IMR-90 (cell line): Measurements from ENCODE around the gene EPB41L2. TPM values are rescaled to one million over a fixed set of nuclear protein-coding genes. Genes with fewer than 3 reads are reported as not detected.
A peak's percentile ranks its signal among the peaks of the same experiment; 100 is the strongest.

ENCODE experiments used
- ATAC-seq: fragments of 200-7000 bp; cut with Tn5 transposase; 2 replicates; pipeline ENCODE4 v1.9.1; 2020; ENCODE audit warnings: low read depth, mild to moderate bottlenecking, moderate library complexity
- BruUV-seq: library from RNA; stranded (reverse); fragments of 400-500 nt; replicated peaks from 2 replicates; lab custom pipeline; 2021; lab: Mats Ljungman, UMichigan
- CTCF ChIA-PET: fragments of 300-600 bp; formaldehyde crosslinking; extraction: SDS; loops from one replicate; lab custom pipeline; 2021; ENCODE audit warnings: antibody characterized with exemption; lab: Yijun Ruan, JAX
- POLR2A ChIA-PET: fragments of 300-600 bp; sonication (Branson Sonifier 250); formaldehyde crosslinking; loops from one replicate; lab custom pipeline; 2022; ENCODE audit warnings: antibody characterized with exemption; ENCODE audit not compliant: unreplicated experiment; lab: Charles Lee
- DNase-seq: peaks from one replicate; pipeline ENCODE4 v3.0.0; 2013
- H2AFZ ChIP-seq: replicated peaks from 2 replicates; pipeline ENCODE3; 2013; ENCODE audit warnings: low read length, mild to moderate bottlenecking; ENCODE audit not compliant: poor library complexity
- H2AK5ac ChIP-seq: 2 replicates; pipeline ENCODE4 v1.6.1; 2013; ENCODE audit warnings: low read depth, low read length, inconsistent platforms
- H2AK9ac ChIP-seq: replicated peaks from 2 replicates; pipeline ENCODE3; 2013; ENCODE audit warnings: mild to moderate bottlenecking, low read depth, low read length, moderate library complexity; ENCODE audit not compliant: poor library complexity
- H2BK120ac ChIP-seq: 2 replicates; pipeline ENCODE4 v1.6.1; 2013; ENCODE audit warnings: low read depth, low read length, inconsistent platforms
- H2BK15ac ChIP-seq: 3 replicates; pipeline ENCODE4 v1.6.1; 2013; ENCODE audit warnings: low read depth, low read length, inconsistent platforms
- H2BK20ac ChIP-seq: 2 replicates; pipeline ENCODE4 v1.6.1; 2013; ENCODE audit warnings: low read depth, mild to moderate bottlenecking, inconsistent platforms, low read length, moderate library complexity
- H2BK5ac ChIP-seq: 2 replicates; pipeline ENCODE4 v1.6.1; 2013; ENCODE audit warnings: mild to moderate bottlenecking, low read depth, low read length, inconsistent platforms; ENCODE audit not compliant: poor library complexity, severe bottlenecking
- H3K14ac ChIP-seq: replicated peaks from 2 replicates; pipeline ENCODE4 v1.6.1; 2013; ENCODE audit warnings: low read depth, low read length, inconsistent platforms
- H3K18ac ChIP-seq: 2 replicates; pipeline ENCODE4 v1.6.1; 2013; ENCODE audit warnings: low read depth, low read length, control low read depth
- H3K23ac ChIP-seq: 2 replicates; pipeline ENCODE4 v1.6.1; 2013; ENCODE audit warnings: low read depth, low read length, inconsistent platforms
- H3K27ac ChIP-seq: 2 replicates; pipeline ENCODE4 v1.5.1; 2013; ENCODE audit warnings: mild to moderate bottlenecking, control low read depth, low read length; ENCODE audit not compliant: insufficient read depth
- H3K27me3 ChIP-seq: 2 replicates; pipeline ENCODE4 v1.6.1; 2013; ENCODE audit warnings: low read length; ENCODE audit not compliant: control insufficient read depth, insufficient read depth
- H3K36me3 ChIP-seq: 2 replicates; pipeline ENCODE4 v1.6.1; 2013; ENCODE audit warnings: low read length, mixed read lengths; ENCODE audit not compliant: control insufficient read depth, insufficient read depth
- H3K4ac ChIP-seq: 2 replicates; pipeline ENCODE4 v1.6.1; 2013; ENCODE audit warnings: low read depth, low read length, inconsistent platforms
- H3K4me1 ChIP-seq: 2 replicates; pipeline ENCODE4 v1.6.1; 2013; ENCODE audit warnings: low read length, mixed read lengths; ENCODE audit not compliant: control insufficient read depth, insufficient read depth
- H3K4me2 ChIP-seq: 2 replicates; pipeline ENCODE4 v1.6.1; 2013; ENCODE audit warnings: low read depth, mild to moderate bottlenecking, control low read depth, low read length, moderate library complexity
- H3K4me3 ChIP-seq: 2 replicates; pipeline ENCODE4 v1.5.1; 2013; ENCODE audit warnings: low read depth, mild to moderate bottlenecking, control low read depth, low read length, moderate library complexity; ENCODE audit not compliant: insufficient read depth
- H3K56ac ChIP-seq: 2 replicates; pipeline ENCODE4 v1.6.1; 2013; ENCODE audit warnings: low read length, inconsistent platforms; ENCODE audit not compliant: insufficient read depth; ENCODE audit errors: extremely low read depth
- H3K79me1 ChIP-seq, 2 experiments: 2 replicates each; pipeline ENCODE4 v1.6.1; 2013; ENCODE audit warnings: low read length in 2 of 2, inconsistent platforms in 1 of 2, low read depth in 1 of 2
- H3K9ac ChIP-seq: 2 replicates; pipeline ENCODE4 v1.6.1; 2013; ENCODE audit warnings: low read depth, low read length, control low read depth
- H3K9me1 ChIP-seq: 2 replicates; pipeline ENCODE4 v1.6.1; 2013; ENCODE audit warnings: low read length, inconsistent platforms; ENCODE audit not compliant: insufficient read depth
- H3K9me3 ChIP-seq: 2 replicates; pipeline ENCODE4 v1.6.1; 2013; ENCODE audit warnings: low read length; ENCODE audit not compliant: control insufficient read depth, insufficient read depth
- H4K20me1 ChIP-seq: 2 replicates; pipeline ENCODE4 v1.6.1; 2013; ENCODE audit warnings: low read length, inconsistent platforms; ENCODE audit not compliant: insufficient read depth
- H4K5ac ChIP-seq: 2 replicates; pipeline ENCODE4 v1.6.1; 2013; ENCODE audit warnings: mild to moderate bottlenecking, low read depth, low read length, control low read depth
- H4K8ac ChIP-seq, 2 experiments: 2 replicates each; pipeline ENCODE4 v1.6.1; 2013; ENCODE audit warnings: low read depth in 2 of 2, low read length in 2 of 2, control low read depth in 1 of 2, inconsistent platforms in 1 of 2
- H4K91ac ChIP-seq: 2 replicates; pipeline ENCODE4 v1.6.1; 2013; ENCODE audit warnings: low read depth, low read length, inconsistent platforms; ENCODE audit not compliant: insufficient read depth
- CTCF ChIP-seq: conservative IDR thresholded peaks from 2 replicates; pipeline ENCODE4 v1.5.1; 2012; ENCODE audit warnings: mild to moderate bottlenecking, low read depth, low read length, improper control_type of control experiment
- FOS ChIP-seq: fragments of 150-350 bp; IDR thresholded peaks from 2 replicates; pipeline ENCODE4 v1.6.1; 2016; ENCODE audit warnings: low read depth, low read length
- MAFK ChIP-seq: IDR thresholded peaks from 2 replicates; pipeline ENCODE4 v1.6.1; 2012; ENCODE audit warnings: low read depth, low read length, improper control_type of control experiment
- NFE2L2 ChIP-seq: fragments of 150-350 bp; IDR thresholded peaks from 2 replicates; pipeline ENCODE4 v1.6.1; 2016; ENCODE audit warnings: low read depth, mild to moderate bottlenecking, low read length
- RAD21 ChIP-seq: IDR thresholded peaks from 2 replicates; pipeline ENCODE4 v1.6.1; 2012; ENCODE audit warnings: low read length, improper control_type of control experiment
- RCOR1 ChIP-seq: IDR thresholded peaks from 2 replicates; pipeline ENCODE4 v1.6.1; 2012; ENCODE audit warnings: mild to moderate bottlenecking, low read length, improper control_type of control experiment; ENCODE audit not compliant: insufficient replicate concordance
- RFX5 ChIP-seq: IDR thresholded peaks from 2 replicates; pipeline ENCODE4 v1.8.0; 2012; ENCODE audit warnings: low read depth, mild to moderate bottlenecking, low read length, moderate library complexity
- SMC3 ChIP-seq: fragments of 150-350 bp; IDR thresholded peaks from 2 replicates; pipeline ENCODE4 v1.6.1; 2016; ENCODE audit warnings: low read depth, mild to moderate bottlenecking, antibody characterized with exemption, low read length, moderate library complexity
- WGBS, 2 experiments: methylation state at CpG; one replicate each; pipeline versions ENCODE4 v1.1.5 to v1.1.7; 2013; ENCODE audit warnings: missing lambda C conversion rate in 2 of 2; ENCODE audit not compliant: insufficient read length in 1 of 2; ENCODE audit errors: extremely low coverage in 2 of 2; 5-methylcytosine and 5-hydroxymethylcytosine counted together
- dilution Hi-C: fragments of 300-500 bp; cut with HindIII; formaldehyde crosslinking; loops from one replicate; pipeline ENCODE4 v1.14.3; 2018; ENCODE audit warnings: low sequenced_read_pairs; ENCODE audit not compliant: unreplicated experiment
- in situ Hi-C: fragments of 300-500 bp; cut with MboI; formaldehyde crosslinking; loops from 3 replicates; pipeline ENCODE4 v1.14.3; 2019; ENCODE audit warnings: low sequenced_read_pairs, inconsistent platforms, mixed read lengths
- intact Hi-C: fragments of 100-400 bp; cut with micrococcal nuclease; formaldehyde crosslinking; loops from 2 replicates; pipeline ENCODE4 v1.10.0; 2022
- polyA plus RNA-seq, 3 experiments: library from polyadenylated mRNA; depleted of rRNA; stranded (reverse); fragments of >200 nt; gene quantifications; 2 replicates each; pipeline ENCODE4 v1.2.3, GENCODE V29; 2012; ENCODE audit warnings: low replicate concordance in 1 of 3
- total RNA-seq: library from RNA; depleted of rRNA; stranded (reverse); fragments of >200 nt; gene quantifications from 2 replicates; pipeline ENCODE4 v1.2.3, GENCODE V29; 2012

The EPB41L2 gene
- total and polyA plus RNA-seq, 2 of the 4 experiments (the other 2 are of a cell fraction): 85.7 to 99.8 TPM

- Histone ChIP-seq H2BK120ac (no peak overlapping the region), H3K9me3 (no peaks in the 10 kb centered on the region), H3K4me1 (peaks cover 16% of the 10 kb centered on the region), H3K23ac (no peak overlapping the region), H3K4ac (no peak overlapping the region), H3K79me1 (peaks cover 19 to 52% of the 10 kb centered on the region in 2 experiments), H4K91ac (no peak overlapping the region), H3K56ac (no peak overlapping the region), H3K14ac (no peak overlapping the region), H3K9ac (no peak overlapping the region), H4K5ac (no peak overlapping the region), H3K27me3 (no peaks in the 10 kb centered on the region), H3K4me2 (no peak overlapping the region), H3K27ac (no peak overlapping the region), H3K36me3 (0 out of 2 replicates have a peak, but pooled peaks cover 2% of the 10 kb centered on the region), H2BK20ac (no peak overlapping the region), H2BK15ac (no peak overlapping the region), H2AK5ac (no peak overlapping the region), H3K18ac (no peak overlapping the region), H3K4me3 (no peak overlapping the region), H4K20me1 (peaks cover 13% of the 10 kb centered on the region; the same call in 1 of the 2 replicates), H3K9me1 (peaks cover 8% of the 10 kb centered on the region; the same call in 1 of the 2 replicates), H2AFZ (no peak overlapping the region), H2AK9ac (no peak overlapping the region), H2BK5ac (no peak overlapping the region), H4K8ac (no peak overlapping the region)
- CTCF ChIA-PET: no interaction called here
- in situ Hi-C loops (no loop called here), intact Hi-C loops (no loop called here), dilution Hi-C loops (no loop called here)
- TF ChIP-seq NFE2L2 (no peak), FOS (no peak), RFX5 (no peak), RAD21 (no peak), RCOR1 (no peak), SMC3 (no peak), CTCF (no peak), MAFK (peak; percentile 53)
- ATAC-seq (peak; percentile 33; the same call in 1 of the 2 replicates), DNase-seq (peak; percentile 37)
- no TSS peak for BruUV-seq
- no CpG with 5 or more reads among the region's 2 CpGs for WGBS, 2 experiments
- POLR2A ChIA-PET: no interaction called here
These were observed 21.2 kb downstream of the EPB41L2 start for GRCh38 chr6:131041814-131042213.
